HG03442 (cell line): ENCODE measurements around the gene FADS1.

Source experiments
- ATAC-seq: cut with Tn5 transposase; IDR thresholded peaks from one replicate; pipeline ENCODE4 v1.9.1; 2021; ENCODE audit warnings: mild to moderate bottlenecking, moderate library complexity; ENCODE audit not compliant: unreplicated experiment

The FADS1 gene

GRCh38 chr11:61846362-61847020, 29.7 kb upstream of the FADS1 start:
- ATAC-seq: no peak

- no peak for ATAC-seq
Measured at GRCh38 chr11:61844909-61845565, 28.2 kb upstream of the FADS1 start.

- no peak for ATAC-seq
Measured at GRCh38 chr11:61842528-61842820, 25.7 kb upstream of the FADS1 start.

- ATAC-seq: no peak
Measured at GRCh38 chr11:61841636-61842527, 25.1 kb upstream of the FADS1 start.

DNA sequence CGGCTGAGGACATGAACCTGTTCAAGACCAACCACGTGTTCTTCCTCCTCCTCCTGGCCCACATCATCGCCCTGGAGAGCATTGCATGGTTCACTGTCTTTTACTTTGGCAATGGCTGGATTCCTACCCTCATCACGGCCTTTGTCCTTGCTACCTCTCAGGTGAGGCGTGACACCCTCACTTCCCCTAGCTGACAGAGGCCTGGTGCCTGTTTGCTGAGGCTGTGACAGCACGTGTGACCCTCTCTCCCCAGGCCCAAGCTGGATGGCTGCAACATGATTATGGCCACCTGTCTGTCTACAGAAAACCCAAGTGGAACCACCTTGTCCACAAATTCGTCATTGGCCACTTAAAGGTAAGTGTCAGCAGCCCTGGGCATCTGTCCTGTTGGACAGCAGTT, 23.6 kb upstream of the FADS1 start:
- no peak for ATAC-seq

- ATAC-seq: no peak
Measured at GRCh38 chr11:61839742-61840141, 22.9 kb upstream of the FADS1 start.

- ATAC-seq: no peak
Measured at GRCh38 chr11:61838921-61839320, 22.1 kb upstream of the FADS1 start.

GRCh38 chr11:61838501-61838900, 21.7 kb upstream of the FADS1 start:
- ATAC-seq: no peak

GRCh38 chr11:61837411-61838005, 20.7 kb upstream of the FADS1 start:
- ATAC-seq: no peak

DNA sequence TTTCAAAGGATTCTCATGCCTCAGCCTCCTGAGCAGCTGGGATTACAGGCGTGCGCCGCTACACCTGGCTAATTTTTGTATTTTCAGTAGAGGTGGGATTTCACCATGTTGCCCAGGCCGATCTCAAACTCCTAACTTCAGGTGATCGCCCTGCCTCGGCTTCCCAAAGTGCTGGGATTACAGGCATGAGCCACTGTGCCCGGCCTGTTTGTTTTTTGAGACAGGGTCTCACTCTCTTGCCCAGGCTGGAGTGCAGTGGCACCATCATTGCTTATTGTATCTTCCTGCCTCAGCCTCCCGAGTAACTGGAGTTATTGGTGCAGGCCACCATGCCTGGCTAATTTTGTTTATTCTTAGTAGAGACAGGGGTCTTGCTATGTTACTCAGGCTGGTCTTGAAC, 19.4 kb upstream of the FADS1 start:
- ATAC-seq: no peak

DNA sequence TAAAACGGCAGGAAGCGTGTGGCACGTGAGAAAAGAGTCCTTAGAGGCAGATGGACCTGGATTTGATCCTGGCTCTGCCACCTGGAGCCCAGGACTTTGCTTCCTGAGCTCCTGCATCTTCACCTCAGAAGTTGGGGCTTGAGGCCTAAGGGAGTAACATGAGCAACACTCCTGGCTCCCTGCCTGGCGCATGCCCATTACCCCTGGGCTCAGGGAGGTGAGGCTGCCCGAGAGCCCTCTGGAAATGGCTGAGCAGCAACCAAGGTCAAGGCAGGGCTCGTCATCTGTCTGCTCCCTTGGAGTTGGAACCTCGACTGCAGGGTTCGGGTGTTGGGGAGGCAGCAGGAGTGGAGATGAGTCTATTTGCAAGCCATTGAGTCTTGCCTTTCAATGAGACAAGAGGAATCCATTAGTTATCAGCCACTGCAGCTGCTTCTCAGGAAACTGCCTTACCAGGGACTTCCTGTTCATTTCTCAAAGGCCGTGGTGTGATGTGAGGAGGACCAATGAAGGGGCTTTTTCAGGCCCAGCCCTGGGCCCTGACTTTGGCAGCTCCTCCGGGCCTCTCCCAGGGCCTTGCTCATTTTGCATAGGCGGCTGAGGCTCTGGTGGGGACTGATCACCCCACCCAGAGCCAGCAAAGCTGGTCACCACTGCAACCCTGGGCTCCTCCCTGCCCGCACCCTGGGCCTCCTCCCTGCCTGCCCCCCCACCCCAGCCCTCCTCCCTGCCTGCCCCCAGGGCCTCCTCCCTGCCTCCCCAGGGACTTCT, 17.7 kb upstream of the FADS1 start:
- peak; percentile 91 for ATAC-seq

- no peak for ATAC-seq
Measured at GRCh38 chr11:61833926-61834277, 17.1 kb upstream of the FADS1 start.

DNA sequence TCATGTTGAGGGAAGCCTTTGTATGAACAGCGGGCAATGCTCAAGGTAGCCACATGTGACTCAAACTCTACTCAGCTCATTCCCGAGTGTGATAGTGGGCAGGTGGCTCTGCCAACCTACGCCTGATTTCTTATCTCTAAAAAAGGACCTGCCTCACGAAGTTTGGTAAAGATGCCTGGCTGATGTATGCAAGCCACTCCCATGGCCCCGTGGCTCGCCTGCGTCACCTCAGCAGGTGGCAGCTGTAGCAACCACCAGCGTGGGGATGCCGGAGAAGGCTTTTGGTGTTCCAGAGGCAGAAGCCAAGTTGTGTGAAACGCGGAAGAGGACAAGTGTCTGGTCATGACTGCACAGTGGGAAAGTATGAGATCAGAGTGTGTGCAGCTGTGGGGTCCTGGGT, 16.7 kb upstream of the FADS1 start:
- no peak for ATAC-seq

DNA sequence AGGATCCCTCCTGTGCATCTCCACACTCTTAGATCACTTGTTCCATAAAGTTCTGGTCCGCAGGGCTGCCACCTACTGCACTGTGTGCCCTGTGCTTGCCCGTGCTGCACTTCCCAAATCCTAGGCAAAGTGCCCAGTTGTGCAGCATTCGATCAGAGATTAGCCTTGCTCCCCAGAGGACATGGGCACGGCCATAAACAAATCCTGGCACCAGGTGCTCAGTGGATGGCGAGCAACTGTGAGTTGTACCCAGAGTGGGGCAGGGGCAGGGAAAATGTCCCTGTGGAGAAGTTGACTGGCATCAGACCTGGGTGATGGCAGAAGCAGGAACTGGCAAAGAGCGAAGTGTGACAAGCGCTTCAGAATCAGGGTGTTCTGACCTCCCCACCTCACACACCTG, 16.0 kb upstream of the FADS1 start:
- no peak for ATAC-seq

GRCh38 chr11:61832207-61832606, 15.4 kb upstream of the FADS1 start:
- ATAC-seq: no peak

GRCh38 chr11:61830237-61831105, 13.7 kb upstream of the FADS1 start:
- no peak for ATAC-seq

GRCh38 chr11:61829806-61830205, 13.0 kb upstream of the FADS1 start:
- ATAC-seq: no peak

GRCh38 chr11:61828629-61829407, 12.0 kb upstream of the FADS1 start:
- ATAC-seq: no peak

DNA sequence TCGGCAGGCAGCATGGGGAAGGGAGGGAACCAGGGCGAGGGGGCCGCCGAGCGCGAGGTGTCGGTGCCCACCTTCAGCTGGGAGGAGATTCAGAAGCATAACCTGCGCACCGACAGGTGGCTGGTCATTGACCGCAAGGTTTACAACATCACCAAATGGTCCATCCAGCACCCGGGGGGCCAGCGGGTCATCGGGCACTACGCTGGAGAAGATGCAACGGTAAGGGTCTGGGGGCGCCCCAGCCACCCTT, 11.5 kb upstream of the FADS1 start:
- ATAC-seq: no peak
